HG03045 (cell line): ENCODE data around the gene IER5L.

Experiments used
- ATAC-seq: cut with Tn5 transposase; IDR thresholded peaks from one replicate; pipeline ENCODE4 v1.9.1; 2021; ENCODE audit warnings: mild to moderate bottlenecking, moderate library complexity; ENCODE audit not compliant: unreplicated experiment

Gene IER5L

GRCh38 chr9:129182625-129183494 lies 4.8 kb upstream of the IER5L start:
- no peak for ATAC-seq

DNA sequence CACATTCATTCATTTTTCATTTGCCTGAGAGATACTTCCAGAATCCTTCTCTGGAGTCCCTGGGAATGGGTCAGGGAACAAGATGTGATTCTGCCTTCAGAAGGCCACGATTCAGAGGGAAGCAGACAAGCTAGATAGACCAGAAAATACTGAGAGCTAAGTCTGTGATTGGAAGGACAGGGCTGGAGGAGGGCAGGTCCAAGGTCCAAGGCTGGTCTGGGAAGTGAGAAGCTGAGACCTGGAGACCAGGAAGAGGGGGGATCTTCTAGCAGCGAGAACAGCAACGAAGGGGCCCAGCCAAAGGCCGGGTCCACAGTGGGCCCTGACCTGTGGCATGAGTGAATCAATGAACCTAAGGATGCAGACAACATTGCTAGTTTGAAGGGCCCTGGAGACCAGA lies 4.1 kb upstream of the IER5L start:
- no peak for ATAC-seq

DNA sequence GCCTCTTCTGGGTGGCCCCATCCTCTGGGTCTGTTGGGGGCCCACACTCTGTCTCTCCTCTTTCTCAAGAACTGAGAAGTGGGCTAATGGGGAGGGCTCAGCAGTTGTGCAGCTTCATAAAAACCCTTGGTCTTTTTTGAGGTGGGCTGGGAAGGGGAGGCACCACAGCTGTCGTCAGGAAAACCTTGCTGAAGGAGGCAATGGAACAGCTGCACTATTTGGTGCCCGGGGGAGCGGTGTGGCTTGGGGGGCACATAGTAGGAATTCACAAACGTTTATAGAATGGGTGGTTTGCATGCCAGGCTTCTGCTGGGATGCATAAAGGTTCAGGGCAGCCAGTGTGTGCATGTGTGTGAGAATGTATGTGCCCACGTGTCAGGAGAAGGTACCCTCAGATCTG lies 3.2 kb upstream of the IER5L start:
- ATAC-seq, result no peak

DNA sequence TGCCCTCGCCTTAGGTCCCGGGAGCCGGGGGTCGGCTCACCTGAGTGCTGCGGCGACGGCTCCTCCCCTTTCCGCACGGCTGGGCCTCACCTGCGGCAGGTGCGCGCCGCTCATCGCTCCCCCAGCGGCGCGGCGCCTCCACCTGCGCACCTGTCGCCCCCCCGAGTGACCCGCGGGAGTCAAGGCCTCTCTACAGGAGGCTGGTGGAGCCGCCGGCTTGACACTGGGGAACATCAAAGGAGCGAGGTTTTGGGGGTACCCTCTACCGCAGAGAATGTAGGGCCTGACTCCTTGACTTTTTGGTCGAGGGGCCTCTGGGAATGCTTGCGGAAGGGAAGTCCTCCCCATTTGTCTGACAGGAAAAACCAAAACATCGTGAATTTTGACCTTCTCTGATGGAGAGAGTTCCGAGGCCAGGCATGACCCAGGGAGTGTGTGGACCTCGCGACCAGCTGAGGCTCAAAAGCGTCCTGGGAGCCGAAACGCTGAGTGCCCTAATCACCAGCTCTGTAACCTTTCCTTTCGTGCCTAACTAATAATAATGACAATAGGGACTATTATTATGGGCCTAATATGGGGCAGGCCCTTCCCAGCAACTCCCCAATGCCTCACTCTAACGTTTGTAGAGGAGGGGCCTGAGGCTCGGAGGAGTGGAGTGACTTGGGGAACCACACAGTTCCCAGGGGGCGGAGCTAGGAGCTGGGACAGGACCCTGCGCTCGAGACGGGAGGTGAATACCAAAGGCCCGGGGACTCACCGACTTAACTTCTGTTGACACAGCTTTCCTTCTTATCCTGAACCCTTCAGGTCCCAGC lies 714 bp upstream of the IER5L start:
- ATAC-seq, result no peak

GRCh38 chr9:129177443-129177790 lies 644 bp downstream of the IER5L start:
- ATAC-seq, result peak; percentile 21

- no peak for ATAC-seq
Observed at GRCh38 chr9:129176701-129177442, 1.2 kb downstream of the IER5L start.

DNA sequence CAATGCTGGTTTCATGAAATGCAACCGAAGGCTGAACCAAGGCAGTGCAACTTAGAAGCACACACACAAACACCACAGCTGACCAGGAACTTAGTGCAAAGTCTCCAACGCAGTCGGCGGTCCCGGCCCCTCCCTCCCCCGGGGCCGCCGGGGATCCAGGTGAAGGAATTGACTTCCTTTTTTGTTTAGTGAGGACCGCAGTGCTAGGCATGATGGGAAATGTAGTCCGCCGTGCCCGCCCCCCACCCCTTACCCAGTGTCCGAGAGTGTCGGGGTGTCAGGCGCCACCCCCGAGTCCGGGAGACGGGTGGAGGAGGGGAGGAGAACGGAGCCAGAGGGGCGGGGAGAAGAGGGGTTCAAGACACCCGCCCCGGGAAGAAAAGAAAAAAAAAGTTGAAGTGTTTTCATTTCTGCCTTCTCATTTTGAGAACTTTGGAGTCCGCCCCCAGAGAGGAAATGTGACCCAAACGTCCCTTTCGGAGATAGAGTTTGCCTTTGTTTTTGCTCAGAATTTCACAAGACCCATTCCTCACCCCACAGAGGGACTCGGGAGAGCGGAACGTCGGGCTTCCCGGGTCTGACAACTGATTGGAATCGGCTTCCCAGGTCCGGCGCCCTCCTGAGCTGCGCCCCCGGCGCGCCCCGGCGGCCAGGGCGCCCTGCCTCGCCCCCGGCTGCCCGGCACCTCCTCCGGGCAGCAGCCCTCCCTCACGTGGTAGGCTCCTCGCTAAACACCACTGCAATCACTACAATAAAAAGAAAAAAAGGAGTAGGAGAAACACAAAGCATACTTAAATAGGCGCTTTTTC lies 2.0 kb downstream of the IER5L start:
- no peak for ATAC-seq

DNA sequence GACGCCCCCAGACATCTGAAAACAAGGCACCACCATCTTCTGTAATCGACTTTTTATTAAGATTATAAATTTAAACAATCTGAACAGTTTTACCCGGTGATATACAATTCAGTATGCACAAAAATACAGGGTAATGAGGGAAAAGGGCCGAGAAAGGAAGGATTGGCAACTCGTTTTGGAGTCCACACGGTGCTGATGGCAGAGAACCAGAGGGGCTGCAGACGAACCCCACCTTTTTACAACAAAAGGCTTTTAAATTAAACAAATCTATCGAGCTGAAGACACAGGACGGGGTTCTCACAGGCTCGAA lies 2.6 kb downstream of the IER5L start:
- ATAC-seq, result no peak

- ATAC-seq, result no peak
Observed at GRCh38 chr9:129174724-129175514, 3.1 kb downstream of the IER5L start.

- ATAC-seq, result no peak
Observed at GRCh38 chr9:129174102-129174723, 3.8 kb downstream of the IER5L start.

DNA sequence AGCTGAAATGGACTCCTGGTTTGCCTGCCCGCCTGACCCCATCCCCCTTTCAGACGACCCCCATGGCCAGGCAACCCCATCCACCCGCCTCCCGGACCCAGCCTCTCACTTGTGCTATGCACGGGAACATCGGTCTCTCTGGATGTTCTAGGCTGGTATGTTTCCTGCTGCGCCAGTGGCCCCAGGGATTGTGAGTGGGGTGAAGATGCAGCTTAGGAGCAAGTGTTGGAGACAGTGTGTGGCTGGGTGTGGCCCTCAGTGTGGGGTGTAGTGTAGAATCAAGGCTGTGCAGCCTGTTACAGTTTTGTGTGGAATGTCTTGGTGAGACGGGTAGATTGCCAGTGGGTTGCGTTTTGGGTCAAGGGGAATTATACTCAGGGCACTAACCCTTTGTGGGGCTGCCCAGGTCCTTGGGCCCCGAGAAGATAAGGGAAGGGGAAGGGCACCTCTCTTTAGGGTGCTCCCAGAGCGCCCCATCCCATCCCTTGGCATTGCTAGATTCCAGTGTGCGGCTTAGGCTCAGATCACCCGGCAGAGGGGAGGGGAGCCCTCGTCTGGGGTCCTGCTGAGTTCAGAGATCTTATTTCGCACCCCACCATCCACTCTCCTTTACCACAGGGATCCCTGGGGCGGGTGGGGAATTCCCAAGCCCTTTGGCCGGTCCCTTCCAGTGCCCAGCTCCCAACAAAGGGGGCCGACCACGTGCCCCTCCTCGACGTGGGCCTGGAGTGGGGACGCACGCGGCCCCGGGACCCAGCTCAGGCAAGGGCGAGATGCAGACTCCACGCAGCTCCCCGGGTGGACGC lies 4.6 kb downstream of the IER5L start:
- no peak for ATAC-seq

GRCh38 chr9:129172816-129173215 lies 5.2 kb downstream of the IER5L start:
- ATAC-seq, result no peak

- no peak for ATAC-seq
Observed at GRCh38 chr9:129171993-129172751, 5.9 kb downstream of the IER5L start.

- no peak for ATAC-seq
Observed at GRCh38 chr9:129170229-129170628, 7.8 kb downstream of the IER5L start.

DNA sequence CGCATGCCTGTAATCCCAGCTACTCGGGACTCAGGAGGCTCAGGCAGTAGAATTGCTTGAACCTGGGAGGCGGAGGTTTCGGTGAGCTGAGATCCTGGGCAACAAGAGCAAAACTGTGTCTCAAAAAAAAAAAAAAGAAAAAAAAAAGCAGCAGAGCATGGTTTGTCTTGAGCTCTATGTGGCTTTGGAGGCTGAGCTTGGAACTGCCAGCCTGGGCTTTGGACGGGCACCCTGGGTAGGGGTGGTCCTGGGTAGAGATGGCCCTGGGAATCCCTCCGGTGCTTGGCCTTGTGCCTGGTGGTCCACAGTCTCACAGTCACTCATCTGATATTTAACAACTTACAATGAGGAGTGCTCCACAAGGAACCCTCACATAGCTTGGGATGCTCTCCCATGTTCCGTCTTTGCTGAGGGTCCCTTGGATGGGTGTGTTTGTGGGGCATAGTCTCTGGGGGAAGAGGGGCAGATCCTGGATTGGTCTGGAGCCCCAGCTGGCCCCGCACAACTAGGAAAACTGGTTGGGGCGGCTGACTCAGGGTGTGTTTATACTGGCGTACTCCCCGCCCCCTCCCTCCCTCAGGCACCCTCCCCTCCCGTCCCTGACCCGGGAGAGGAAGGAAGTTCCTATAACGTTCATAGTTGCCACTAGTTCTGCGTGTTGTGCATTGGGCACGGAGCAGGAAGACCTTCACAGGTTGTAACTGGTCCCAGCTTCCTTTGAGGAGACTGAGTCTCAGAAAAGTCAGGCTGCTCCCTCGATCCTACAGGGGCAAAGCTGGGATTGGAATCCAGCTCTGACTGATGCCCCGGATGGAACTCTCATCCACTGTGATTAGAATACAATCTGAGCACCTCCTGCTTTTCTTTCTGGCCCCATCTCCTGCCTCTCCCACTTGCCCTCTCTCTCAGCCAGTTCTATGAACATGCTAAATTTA lies 11.2 kb downstream of the IER5L start:
- ATAC-seq, result no peak

DNA sequence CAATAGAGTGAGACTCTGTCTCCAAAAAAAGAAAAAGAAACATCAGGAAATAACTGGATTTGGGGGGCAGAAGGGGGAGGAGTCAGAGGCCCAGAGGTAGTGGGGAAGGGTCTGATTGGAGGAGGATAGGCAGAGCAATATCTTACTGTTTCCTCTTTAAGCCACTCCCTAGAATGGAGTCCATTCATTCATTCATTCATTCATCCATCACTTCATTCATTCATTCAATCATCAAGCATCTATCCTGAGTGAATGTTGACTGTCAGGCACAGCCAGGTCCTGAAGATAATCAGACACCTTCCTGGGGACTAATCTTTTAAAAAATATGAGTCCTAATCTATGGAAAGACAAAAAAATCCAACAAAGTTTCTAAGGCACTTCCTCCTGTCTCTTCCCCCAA lies 12.9 kb downstream of the IER5L start:
- ATAC-seq, result no peak
